ENCODE measurements around the gene MYH15. TPM values are rescaled to one million over a fixed set of nuclear protein-coding genes. Genes with fewer than 3 reads are reported as not detected.

Gene MYH15
- 0.52 TPM for total RNA-seq

GRCh38 chr3:108510496-108510895 lies at the start of gene MYH15:
TSS of gene MYH15 (minus strand) at chr3:108510596. CDS start at chr3:108510530, 66 bp downstream.
- no peak for DNase-seq (ENCODE audit: low spot score)

- DNase-seq (ENCODE audit: low spot score) = no peak
These were observed 45.7 kb upstream of the MYH15 start for GRCh38 chr3:108555966-108556581.

GRCh38 chr3:108554913-108555571 lies 44.6 kb upstream of the MYH15 start:
- no peak for DNase-seq (ENCODE audit: low spot score)

- no peak for DNase-seq (ENCODE audit: low spot score)
These were observed 43.8 kb upstream of the MYH15 start for GRCh38 chr3:108554229-108554628.

GRCh38 chr3:108552267-108553159 lies 42.1 kb upstream of the MYH15 start:
- no peak for DNase-seq (ENCODE audit: low spot score)

- no peak for DNase-seq (ENCODE audit: low spot score)
These were observed 38.5 kb upstream of the MYH15 start for GRCh38 chr3:108548886-108549285.

- no peak for DNase-seq (ENCODE audit: low spot score)
These were observed 37.9 kb upstream of the MYH15 start for GRCh38 chr3:108548304-108548703.

GRCh38 chr3:108546692-108547091 lies 36.3 kb upstream of the MYH15 start:
- no peak for DNase-seq (ENCODE audit: low spot score)

GRCh38 chr3:108546247-108546646 lies 35.9 kb upstream of the MYH15 start:
- no peak for DNase-seq (ENCODE audit: low spot score)

- DNase-seq (ENCODE audit: low spot score) = no peak
These were observed 27.7 kb upstream of the MYH15 start for GRCh38 chr3:108538083-108538482.

- DNase-seq (ENCODE audit: low spot score) = no peak
These were observed 18.3 kb upstream of the MYH15 start for GRCh38 chr3:108528459-108529252.

GRCh38 chr3:108527817-108528216 lies 17.4 kb upstream of the MYH15 start:
- DNase-seq (ENCODE audit: low spot score) = no peak

- no peak for DNase-seq (ENCODE audit: low spot score)
These were observed 16.7 kb upstream of the MYH15 start for GRCh38 chr3:108527109-108527508.

- DNase-seq (ENCODE audit: low spot score) = no peak
These were observed 15.6 kb upstream of the MYH15 start for GRCh38 chr3:108525971-108526370.

- no peak for DNase-seq (ENCODE audit: low spot score)
These were observed 14.9 kb upstream of the MYH15 start for GRCh38 chr3:108525256-108525655.

GRCh38 chr3:108524537-108524936 lies 14.1 kb upstream of the MYH15 start:
- no peak for DNase-seq (ENCODE audit: low spot score)

- no peak for DNase-seq (ENCODE audit: low spot score)
These were observed 8.5 kb upstream of the MYH15 start for GRCh38 chr3:108518895-108519294.

- DNase-seq (ENCODE audit: low spot score) = no peak
These were observed 6.5 kb upstream of the MYH15 start for GRCh38 chr3:108516881-108517280.

GRCh38 chr3:108513961-108514360 lies 3.6 kb upstream of the MYH15 start:
- no peak for DNase-seq (ENCODE audit: low spot score)

- no peak for DNase-seq (ENCODE audit: low spot score)
These were observed 2.3 kb upstream of the MYH15 start for GRCh38 chr3:108512671-108513070.

- no peak for DNase-seq (ENCODE audit: low spot score)
These were observed 1.1 kb upstream of the MYH15 start for GRCh38 chr3:108511490-108511889.

GRCh38 chr3:108511055-108511454 lies 659 bp upstream of the MYH15 start:
- no peak for DNase-seq (ENCODE audit: low spot score)

All from ureter (tissue), 1 donor.